HepG2 (cell line): ENCODE measurements around the gene RCCD1. TPM values are rescaled to one million over a fixed set of nuclear protein-coding genes. Genes with fewer than 3 reads are reported as not detected.
A peak's percentile ranks its signal among the peaks of the same experiment; 100 is the strongest.

Source experiments
- ESRRA ChIP-seq: sonication (generic); formaldehyde crosslinking; IDR thresholded peaks from 2 replicates; pipeline ENCODE4 v1.5.1; 2020; ENCODE audit warnings: mild to moderate bottlenecking, low read depth, missing genetic modification reagents
- IKZF1 ChIP-seq: fragments of 450-650 bp; IDR thresholded peaks from 2 replicates; pipeline ENCODE4 v1.7.1; 2016
- KDM6A ChIP-seq: IDR thresholded peaks from 2 replicates; pipeline ENCODE4 v1.6.1; 2016; ENCODE audit warnings: low read depth
- NR2F2 ChIP-seq: IDR thresholded peaks from 2 replicates; pipeline ENCODE4 v1.6.1; 2012; ENCODE audit warnings: low read depth, inconsistent platforms, borderline replicate concordance
- PAF1 ChIP-seq: IDR thresholded peaks from 2 replicates; pipeline ENCODE4 v1.6.1; 2016; ENCODE audit warnings: missing genetic modification reagents, missing compliant biosample characterization
- PAX8 ChIP-seq: sonication (generic); formaldehyde crosslinking; IDR thresholded peaks from 2 replicates; pipeline ENCODE4 v1.8.0; 2022; ENCODE audit warnings: mild to moderate bottlenecking, missing genetic modification reagents, borderline replicate concordance
- POLR2A ChIP-seq, 2 experiments: IDR thresholded peaks; 2 replicates each; pipeline ENCODE4 v1.6.1; 2011; ENCODE audit warnings: low read depth in 2 of 2, low read length in 2 of 2, mild to moderate bottlenecking in 1 of 2, moderate library complexity in 1 of 2; ENCODE audit not compliant: insufficient read depth in 1 of 2
- SAFB2 ChIP-seq: sonication (generic); formaldehyde crosslinking; IDR thresholded peaks from 2 replicates; pipeline ENCODE4 v1.5.1; 2020; ENCODE audit warnings: missing genetic modification reagents, low read depth, mild to moderate bottlenecking, borderline replicate concordance
- SMAD1 ChIP-seq: sonication (generic); formaldehyde crosslinking; IDR thresholded peaks from 2 replicates; pipeline ENCODE4 v1.4.0; 2020; ENCODE audit warnings: missing genetic modification reagents, low read depth, mild to moderate bottlenecking, borderline replicate concordance
- SOX5 ChIP-seq: IDR thresholded peaks from 2 replicates; pipeline ENCODE4 v1.6.1; 2016; ENCODE audit warnings: borderline replicate concordance
- ZNF292 ChIP-seq: sonication (generic); formaldehyde crosslinking; IDR thresholded peaks from 2 replicates; pipeline ENCODE4 v1.8.1; 2022; ENCODE audit warnings: mild to moderate bottlenecking, low read depth, missing genetic modification reagents, borderline replicate concordance
- polyA plus RNA-seq, 8 experiments: library from polyadenylated mRNA; depleted of rRNA in 3 of 8; stranded (reverse) in 7 of 8; unstranded in 1 of 8; fragments of >200 nt; fragmentation: Illumina TruSeq in 4 of 8; extraction: Trizol in 4 of 8; gene quantifications; 2 replicates each; pipeline versions ENCODE4 v1.2.1 to v1.2.3, GENCODE V29; 2011 to 2016; ENCODE audit warnings: low read depth in 4 of 8, missing spikeins in 1 of 8, mixed read lengths in 1 of 8; ENCODE audit not compliant: insufficient read depth in 1 of 8
- total RNA-seq, 5 experiments: library from RNA; depleted of rRNA; stranded (reverse); fragments of >200 nt; fragmentation: Illumina TruSeq; extraction: Trizol; gene quantifications; 2 replicates each; pipeline ENCODE4 v1.2.3, GENCODE V29; 2016; ENCODE audit warnings: low read depth in 1 of 5
- TF ChIP-seq, protein P1 (sequence below): IDR thresholded peaks from 2 replicates; pipeline ENCODE4 v1.6.1; 2012; ENCODE audit warnings: low read depth, low read length, improper control_type of control experiment
- TF ChIP-seq, protein P2 (sequence below): sonication (generic); formaldehyde crosslinking; IDR thresholded peaks from 2 replicates; pipeline ENCODE4 v1.5.1; 2020; ENCODE audit warnings: mild to moderate bottlenecking, moderate library complexity, missing genetic modification reagents
- TF ChIP-seq, protein P3 (sequence below): sonication (generic); formaldehyde crosslinking; IDR thresholded peaks from 2 replicates; pipeline ENCODE4 v1.5.0; 2020; ENCODE audit warnings: missing genetic modification reagents
- TF ChIP-seq, protein P4 (sequence below): sonication (generic); formaldehyde crosslinking; IDR thresholded peaks from 2 replicates; pipeline ENCODE4 v1.5.0; 2020; ENCODE audit warnings: missing genetic modification reagents, mild to moderate bottlenecking, borderline replicate concordance
- TF ChIP-seq, protein P5 (sequence below): sonication (generic); formaldehyde crosslinking; IDR thresholded peaks from 2 replicates; pipeline ENCODE4 v1.5.0; 2020; ENCODE audit warnings: missing genetic modification reagents
- TF ChIP-seq, protein P6 (sequence below): sonication (generic); formaldehyde crosslinking; IDR thresholded peaks from 2 replicates; pipeline ENCODE4 v1.8.1; 2023; ENCODE audit warnings: mild to moderate bottlenecking, moderate library complexity, missing genetic modification reagents

Gene RCCD1
- total and polyA plus RNA-seq, 2 of the 13 experiments (the other 11 are each of a cell fraction or from before 2014, with no cell fraction given), result 14.1 to 15.1 TPM

DNA sequence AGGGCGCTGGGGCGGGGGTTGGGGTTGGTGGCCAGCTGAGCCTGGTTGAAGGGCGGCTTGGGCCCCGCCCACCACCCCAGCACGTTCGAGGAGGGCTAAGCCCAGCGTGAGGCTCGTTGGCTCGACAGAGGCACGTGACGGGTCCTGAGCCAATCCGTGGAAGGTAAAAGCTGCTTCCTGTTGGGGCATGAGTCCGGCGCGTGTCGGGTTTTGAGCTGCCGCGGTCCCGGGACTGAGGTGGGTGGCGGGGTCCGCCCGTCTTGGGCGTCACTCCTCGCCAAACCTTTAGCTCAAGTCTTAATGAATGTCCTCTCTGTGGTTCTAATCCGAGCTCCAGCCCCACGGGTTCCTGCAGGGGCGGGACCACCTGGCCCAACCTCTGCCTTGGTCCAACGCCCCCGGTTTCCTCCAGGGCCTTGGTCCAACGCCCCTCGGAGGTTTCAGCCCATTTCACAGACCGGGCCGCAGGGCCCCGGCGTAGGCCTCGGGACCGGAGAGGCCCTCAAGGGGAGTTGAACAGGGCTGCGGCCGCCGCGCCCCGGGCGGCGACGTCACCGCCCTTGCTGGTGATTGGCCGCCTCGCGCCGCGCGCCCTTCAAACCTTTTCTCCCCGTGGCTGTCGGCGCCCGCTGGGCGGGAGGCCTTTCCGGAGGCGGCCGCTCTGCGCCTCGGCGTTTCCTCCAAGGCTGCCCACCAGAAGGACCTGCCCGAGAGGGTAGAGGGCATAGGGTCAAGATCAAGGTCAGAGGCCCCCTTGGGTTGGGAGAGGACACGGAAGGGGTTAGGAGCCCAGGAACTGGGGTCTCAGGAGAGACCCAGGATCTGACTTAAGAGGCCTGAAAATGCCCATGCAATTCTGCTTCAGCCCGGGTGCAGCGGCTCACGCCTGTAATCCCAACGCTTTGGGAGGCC lies at the start of gene RCCD1 (continued):
- TF ChIP-seq, protein P1, sequence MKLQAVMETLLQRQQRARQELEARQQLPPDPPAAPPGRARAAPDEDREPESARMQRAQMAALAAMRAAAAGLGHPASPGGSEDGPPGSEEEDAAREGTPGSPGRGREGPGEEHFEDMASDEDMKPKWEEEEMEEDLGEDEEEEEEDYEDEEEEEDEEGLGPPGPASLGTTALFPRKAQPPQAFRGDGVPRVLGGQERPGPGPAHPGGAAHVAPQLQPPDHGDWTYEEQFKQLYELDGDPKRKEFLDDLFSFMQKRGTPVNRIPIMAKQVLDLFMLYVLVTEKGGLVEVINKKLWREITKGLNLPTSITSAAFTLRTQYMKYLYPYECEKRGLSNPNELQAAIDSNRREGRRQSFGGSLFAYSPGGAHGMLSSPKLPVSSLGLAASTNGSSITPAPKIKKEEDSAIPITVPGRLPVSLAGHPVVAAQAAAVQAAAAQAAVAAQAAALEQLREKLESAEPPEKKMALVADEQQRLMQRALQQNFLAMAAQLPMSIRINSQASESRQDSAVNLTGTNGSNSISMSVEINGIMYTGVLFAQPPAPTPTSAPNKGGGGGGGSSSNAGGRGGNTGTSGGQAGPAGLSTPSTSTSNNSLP, result no peak
- no peak for TF ChIP-seq SAFB2 (CRISPR knock-in tag)
- no peak for TF ChIP-seq IKZF1
- no peak for TF ChIP-seq SOX5
- no peak for TF ChIP-seq KDM6A (CRISPR knock-in tag)
- TF ChIP-seq ZNF292, result 0 out of 2 replicates have a peak, but pooled peaks have one; percentile 30
- TF ChIP-seq, protein P2, sequence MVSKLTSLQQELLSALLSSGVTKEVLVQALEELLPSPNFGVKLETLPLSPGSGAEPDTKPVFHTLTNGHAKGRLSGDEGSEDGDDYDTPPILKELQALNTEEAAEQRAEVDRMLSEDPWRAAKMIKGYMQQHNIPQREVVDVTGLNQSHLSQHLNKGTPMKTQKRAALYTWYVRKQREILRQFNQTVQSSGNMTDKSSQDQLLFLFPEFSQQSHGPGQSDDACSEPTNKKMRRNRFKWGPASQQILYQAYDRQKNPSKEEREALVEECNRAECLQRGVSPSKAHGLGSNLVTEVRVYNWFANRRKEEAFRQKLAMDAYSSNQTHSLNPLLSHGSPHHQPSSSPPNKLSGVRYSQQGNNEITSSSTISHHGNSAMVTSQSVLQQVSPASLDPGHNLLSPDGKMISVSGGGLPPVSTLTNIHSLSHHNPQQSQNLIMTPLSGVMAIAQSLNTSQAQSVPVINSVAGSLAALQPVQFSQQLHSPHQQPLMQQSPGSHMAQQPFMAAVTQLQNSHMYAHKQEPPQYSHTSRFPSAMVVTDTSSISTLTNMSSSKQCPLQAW (CRISPR knock-in tag), result peak; percentile 15; the same call in 1 of the 2 replicates
- TF ChIP-seq, protein P3, sequence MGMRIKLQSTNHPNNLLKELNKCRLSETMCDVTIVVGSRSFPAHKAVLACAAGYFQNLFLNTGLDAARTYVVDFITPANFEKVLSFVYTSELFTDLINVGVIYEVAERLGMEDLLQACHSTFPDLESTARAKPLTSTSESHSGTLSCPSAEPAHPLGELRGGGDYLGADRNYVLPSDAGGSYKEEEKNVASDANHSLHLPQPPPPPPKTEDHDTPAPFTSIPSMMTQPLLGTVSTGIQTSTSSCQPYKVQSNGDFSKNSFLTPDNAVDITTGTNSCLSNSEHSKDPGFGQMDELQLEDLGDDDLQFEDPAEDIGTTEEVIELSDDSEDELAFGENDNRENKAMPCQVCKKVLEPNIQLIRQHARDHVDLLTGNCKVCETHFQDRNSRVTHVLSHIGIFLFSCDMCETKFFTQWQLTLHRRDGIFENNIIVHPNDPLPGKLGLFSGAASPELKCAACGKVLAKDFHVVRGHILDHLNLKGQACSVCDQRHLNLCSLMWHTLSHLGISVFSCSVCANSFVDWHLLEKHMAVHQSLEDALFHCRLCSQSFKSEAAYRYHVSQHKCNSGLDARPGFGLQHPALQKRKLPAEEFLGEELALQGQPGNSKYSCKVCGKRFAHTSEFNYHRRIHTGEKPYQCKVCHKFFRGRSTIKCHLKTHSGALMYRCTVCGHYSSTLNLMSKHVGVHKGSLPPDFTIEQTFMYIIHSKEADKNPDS, result no peak
- TF ChIP-seq, protein P4, sequence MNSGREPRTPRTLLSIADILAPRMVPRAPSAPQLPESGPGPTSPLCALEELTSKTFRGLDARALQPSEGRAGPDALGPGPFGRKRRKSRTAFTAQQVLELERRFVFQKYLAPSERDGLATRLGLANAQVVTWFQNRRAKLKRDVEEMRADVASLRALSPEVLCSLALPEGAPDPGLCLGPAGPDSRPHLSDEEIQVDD (CRISPR knock-in tag), result no peak
- no peak for TF ChIP-seq ESRRA
- TF ChIP-seq POLR2A (IDR thresholded peaks at IDR 0.05; ENCODE audit: insufficient read depth in 1 of 2, low read depth in 2 of 2, low read length in 2 of 2), result peak; percentile 77 to 82
- TF ChIP-seq NR2F2, result 0 out of 2 replicates have a peak, but pooled peaks have one; percentile 20
- no peak; the same call in 1 of the 2 replicates for TF ChIP-seq SMAD1 (CRISPR knock-in tag)
- TF ChIP-seq, protein P5, sequence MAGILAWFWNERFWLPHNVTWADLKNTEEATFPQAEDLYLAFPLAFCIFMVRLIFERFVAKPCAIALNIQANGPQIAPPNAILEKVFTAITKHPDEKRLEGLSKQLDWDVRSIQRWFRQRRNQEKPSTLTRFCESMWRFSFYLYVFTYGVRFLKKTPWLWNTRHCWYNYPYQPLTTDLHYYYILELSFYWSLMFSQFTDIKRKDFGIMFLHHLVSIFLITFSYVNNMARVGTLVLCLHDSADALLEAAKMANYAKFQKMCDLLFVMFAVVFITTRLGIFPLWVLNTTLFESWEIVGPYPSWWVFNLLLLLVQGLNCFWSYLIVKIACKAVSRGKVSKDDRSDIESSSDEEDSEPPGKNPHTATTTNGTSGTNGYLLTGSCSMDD (CRISPR knock-in tag), result peak; percentile 71; the same call in 1 of the 2 replicates
- TF ChIP-seq PAX8 (CRISPR knock-in tag), result no peak
- TF ChIP-seq, protein P6, sequence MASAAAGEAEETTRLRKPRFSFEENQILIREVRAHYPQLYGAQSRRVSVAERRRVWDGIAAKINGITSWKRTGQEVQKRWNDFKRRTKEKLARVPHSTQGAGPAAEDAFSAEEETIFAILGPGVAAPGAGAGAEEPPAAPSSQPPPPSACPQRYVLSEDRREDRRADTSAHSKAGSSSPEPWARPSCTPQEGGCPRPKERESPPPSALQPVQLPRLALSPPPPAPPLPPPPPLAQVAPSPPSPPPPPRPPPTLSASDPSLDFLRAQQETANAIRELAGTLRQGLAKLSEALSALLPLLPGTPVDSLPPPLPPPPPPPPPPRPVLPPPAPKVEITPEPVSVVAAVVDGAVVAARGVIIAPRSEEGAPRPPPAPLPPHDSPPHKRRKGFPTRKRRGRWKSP (CRISPR knock-in tag), result peak; percentile 78
- 0 out of 2 replicates have a peak, but pooled peaks have one; percentile 36 for TF ChIP-seq PAF1 (CRISPR knock-in tag)
